Left ventricle myocardium inferior (tissue), 1 donor: ENCODE measurements around the gene MCFD2. TPM values are rescaled to one million over a fixed set of nuclear protein-coding genes. Genes with fewer than 3 reads are reported as not detected.
A peak's percentile ranks its signal among the peaks of the same experiment; 100 is the strongest.

Experiments
- DNase-seq: peaks from one replicate; pipeline ENCODE4 v3.0.0-alpha.2; 2020
- H3K27ac ChIP-seq: fragments of 200-600 bp; replicated peaks from 2 replicates; pipeline ENCODE4 v1.8.0; 2021
- H3K27me3 ChIP-seq: fragments of 200-600 bp; 2 replicates; pipeline ENCODE4 v1.8.0; 2021; ENCODE audit warnings: low read depth
- H3K36me3 ChIP-seq: fragments of 200-600 bp; 2 replicates; pipeline ENCODE4 v1.8.0; 2021
- H3K4me1 ChIP-seq: fragments of 200-600 bp; 2 replicates; pipeline ENCODE4 v1.8.0; 2021
- H3K4me3 ChIP-seq: fragments of 200-600 bp; 2 replicates; pipeline ENCODE4 v1.8.0; 2021; ENCODE audit warnings: mild to moderate bottlenecking, moderate library complexity
- H3K9me3 ChIP-seq: fragments of 200-600 bp; replicated peaks from 2 replicates; pipeline ENCODE4 v1.8.0; 2021
- CTCF ChIP-seq: fragments of 200-600 bp; IDR thresholded peaks from 2 replicates; pipeline ENCODE4 v1.8.0; 2021; ENCODE audit warnings: antibody characterized with exemption, mild to moderate bottlenecking, borderline replicate concordance
- intact Hi-C: fragments of 100-400 bp; cut with micrococcal nuclease; formaldehyde crosslinking; loops from one replicate; pipeline ENCODE4 v1.11.0; 2022
- total RNA-seq: library from RNA; stranded (reverse); fragmentation: NEBNext Ultra II Directional; extraction: Animal tissue kit (Norgen Biotek cat#: 25700); gene quantifications from one replicate; pipeline ENCODE4 v1.2.1, GENCODE V29; 2021
- donor health status: DM: no; HTN: yes; CAD: no; lungs with severe emphysema.

MCFD2 gene
- total RNA-seq, 1 donor from 2014 or later, result 61.2 TPM

- no peak for DNase-seq
- Histone ChIP-seq H3K4me1 (peaks cover 40% of the 10 kb centered on the region), H3K27ac (no peak overlapping the region), H3K9me3 (no peaks in the 10 kb centered on the region), H3K27me3 (no peaks in the 10 kb centered on the region), H3K4me3 (no peak overlapping the region), H3K36me3 (peaks cover 10% of the 10 kb centered on the region)
- intact Hi-C loops, result no loop called here
- TF ChIP-seq CTCF, result no peak
Observed at GRCh38 chr2:46943881-46944798, 28.5 kb upstream of the MCFD2 start.

- H3K27ac ChIP-seq, result no peak overlapping the region
- no peaks in the 10 kb centered on the region for H3K9me3 ChIP-seq
- peaks cover 10% of the 10 kb centered on the region for H3K36me3 ChIP-seq
- peak overlapping the region; percentile 92 for H3K4me3 ChIP-seq
- TF ChIP-seq CTCF, result no peak
- peaks cover 40% of the 10 kb centered on the region for H3K4me1 ChIP-seq
- no peaks in the 10 kb centered on the region for H3K27me3 ChIP-seq
- intact Hi-C loops, result no loop called here
- no peak for DNase-seq
Observed at GRCh38 chr2:46942891-46943626, 27.5 kb upstream of the MCFD2 start.

GRCh38 chr2:46942143-46942526, 26.5 kb upstream of the MCFD2 start:
- peaks cover 40% of the 10 kb centered on the region for H3K4me1 ChIP-seq
- H3K27me3 ChIP-seq, result no peaks in the 10 kb centered on the region
- H3K9me3 ChIP-seq, result no peaks in the 10 kb centered on the region
- peak overlapping the region; percentile 91 for H3K27ac ChIP-seq
- no peak for TF ChIP-seq CTCF
- peak overlapping the region; percentile 92 for H3K4me3 ChIP-seq
- intact Hi-C loops, result no loop called here
- DNase-seq, result no peak
- H3K36me3 ChIP-seq, result peaks cover 10% of the 10 kb centered on the region

GRCh38 chr2:46939626-46940359, 24.2 kb upstream of the MCFD2 start:
- peak overlapping the region; percentile 92 for H3K4me3 ChIP-seq
- DNase-seq, result no peak
- no peak for TF ChIP-seq CTCF
- intact Hi-C loops, result no loop called here
- no peaks in the 10 kb centered on the region for H3K27me3 ChIP-seq
- H3K9me3 ChIP-seq, result no peaks in the 10 kb centered on the region
- H3K36me3 ChIP-seq, result no peaks in the 10 kb centered on the region
- H3K4me1 ChIP-seq, result peaks cover 40% of the 10 kb centered on the region
- H3K27ac ChIP-seq, result peak overlapping the region; percentile 91

- Histone ChIP-seq H3K36me3 (no peaks in the 10 kb centered on the region), H3K9me3 (no peaks in the 10 kb centered on the region), H3K4me3 (no peak overlapping the region), H3K27me3 (no peaks in the 10 kb centered on the region), H3K4me1 (peaks cover 27% of the 10 kb centered on the region), H3K27ac (no peak overlapping the region)
- intact Hi-C loops, result no loop called here
- peak; percentile 2 for TF ChIP-seq CTCF
- DNase-seq, result no peak
Observed at GRCh38 chr2:46937471-46937901, 21.9 kb upstream of the MCFD2 start.
